HG02798 (cell line): ENCODE results near the gene CCDC186.
"Not testable (repeated sequence)": the region's sequence is repeated elsewhere in the genome, so short reads cannot be mapped to it uniquely, and the experiment has no call there.

Experiments
- ATAC-seq: cut with Tn5 transposase; IDR thresholded peaks from one replicate; pipeline ENCODE4 v1.9.1; 2021; ENCODE audit warnings: mild to moderate bottlenecking; ENCODE audit not compliant: unreplicated experiment, poor library complexity

CCDC186 gene

GRCh38 chr10:114175667-114176066 lies 1.7 kb upstream of the CCDC186 start:
- ATAC-seq: no peak

DNA sequence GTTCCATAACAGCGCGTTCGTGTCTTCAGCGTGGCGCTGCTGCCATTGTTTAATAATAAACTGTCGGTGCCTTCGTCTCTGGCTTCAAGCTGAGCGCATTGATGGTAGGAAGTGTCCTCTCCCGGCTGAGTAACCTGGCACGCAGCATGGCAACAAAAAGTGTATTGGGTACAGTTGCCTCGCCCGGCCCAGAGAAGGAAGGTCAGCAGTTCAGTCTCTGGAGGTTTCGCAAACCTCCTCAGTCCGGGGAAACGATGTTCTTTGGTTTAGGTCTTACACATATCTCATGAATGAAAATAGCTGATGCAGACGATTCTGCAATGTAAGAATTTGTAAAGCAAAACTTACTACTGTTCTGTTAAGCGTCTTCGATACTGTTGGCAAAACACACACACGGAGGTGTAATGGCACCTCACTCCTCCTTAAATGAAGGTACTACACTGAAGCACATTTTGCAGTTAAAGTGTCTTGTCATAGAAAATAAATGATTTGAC lies 739 bp upstream of the CCDC186 start:
- peak; percentile 6 for ATAC-seq

DNA sequence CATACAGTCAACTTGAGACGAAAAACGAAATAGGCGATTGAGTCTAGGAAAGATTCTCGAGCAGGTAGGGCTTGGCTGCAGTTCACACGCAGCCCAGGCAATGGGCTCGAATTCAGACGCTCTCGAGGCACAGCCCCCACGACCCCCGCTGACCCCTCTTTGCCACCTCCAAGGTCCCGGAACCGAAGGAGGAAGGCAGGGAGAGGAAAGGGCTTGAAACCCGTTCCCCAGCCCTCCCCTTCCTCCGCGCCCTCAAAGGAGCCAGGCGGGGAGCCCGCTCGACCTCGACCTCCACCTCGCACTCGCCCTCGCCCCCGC lies 441 bp downstream of the CCDC186 start:
- no peak for ATAC-seq

GRCh38 chr10:114172776-114173602 lies 1.0 kb downstream of the CCDC186 start:
- ATAC-seq: no peak

DNA sequence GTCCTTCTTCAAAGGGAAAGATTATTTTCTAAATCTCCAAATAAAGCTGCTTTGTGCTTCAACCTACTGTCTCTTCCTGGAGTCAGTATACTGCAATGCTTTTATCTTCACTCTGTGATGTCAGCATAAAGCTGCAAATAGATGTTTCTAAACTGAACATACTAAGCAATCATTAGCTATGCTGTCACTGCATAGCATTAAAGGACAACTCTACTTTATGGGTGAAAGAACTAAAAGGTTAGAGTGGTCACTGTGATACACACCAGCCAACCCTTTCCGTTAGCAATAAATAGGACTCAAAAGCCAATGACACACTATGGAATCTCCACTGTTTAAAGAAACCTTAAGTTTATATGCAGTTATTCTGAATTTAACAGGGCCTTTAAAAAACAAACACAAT lies 1.8 kb downstream of the CCDC186 start:
- ATAC-seq: no peak

DNA sequence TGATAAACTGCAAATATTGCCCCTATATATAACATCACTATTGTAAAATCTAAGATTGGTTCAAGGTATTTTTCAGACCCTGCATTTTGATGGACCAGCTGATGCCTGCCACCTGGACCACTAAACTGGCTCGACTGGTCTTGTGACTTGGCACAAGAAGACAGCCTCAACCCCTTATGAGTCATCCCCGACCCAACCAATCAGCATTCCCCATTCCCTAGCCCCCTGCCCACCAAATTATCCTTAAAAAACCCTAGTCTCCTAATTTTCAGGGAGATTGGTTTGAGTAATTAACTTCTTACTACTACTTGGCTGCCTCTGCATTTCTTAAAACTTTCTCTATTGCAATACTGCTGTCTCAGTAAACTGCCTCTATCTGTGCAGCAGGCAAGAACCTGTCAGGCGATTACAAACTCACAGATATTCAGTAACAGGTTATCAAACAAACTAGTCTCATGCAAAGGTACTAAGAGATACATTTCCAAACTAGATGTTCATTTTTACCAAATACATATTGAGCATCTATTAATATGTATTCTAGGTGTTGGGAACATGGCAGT lies 5.5 kb downstream of the CCDC186 start:
- no peak for ATAC-seq

DNA sequence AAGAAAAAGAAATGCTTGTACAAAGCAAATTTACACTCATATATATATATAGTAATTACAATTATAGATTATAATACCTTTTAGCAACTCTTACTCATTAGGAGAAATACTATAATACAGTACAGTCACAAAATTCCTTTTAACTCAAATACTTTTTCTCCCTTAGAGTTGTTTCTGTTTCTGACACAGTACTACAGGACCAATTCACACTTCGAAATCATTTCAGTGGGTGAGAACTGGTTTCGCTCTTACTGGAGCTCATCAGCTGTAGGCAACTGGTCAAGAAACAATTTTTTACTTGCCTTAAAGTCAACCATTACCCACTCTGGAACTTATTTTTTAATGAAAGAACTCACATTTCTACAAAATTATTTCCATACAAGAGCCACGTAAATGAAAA lies 6.0 kb downstream of the CCDC186 start:
- peak; percentile 48 for ATAC-seq

DNA sequence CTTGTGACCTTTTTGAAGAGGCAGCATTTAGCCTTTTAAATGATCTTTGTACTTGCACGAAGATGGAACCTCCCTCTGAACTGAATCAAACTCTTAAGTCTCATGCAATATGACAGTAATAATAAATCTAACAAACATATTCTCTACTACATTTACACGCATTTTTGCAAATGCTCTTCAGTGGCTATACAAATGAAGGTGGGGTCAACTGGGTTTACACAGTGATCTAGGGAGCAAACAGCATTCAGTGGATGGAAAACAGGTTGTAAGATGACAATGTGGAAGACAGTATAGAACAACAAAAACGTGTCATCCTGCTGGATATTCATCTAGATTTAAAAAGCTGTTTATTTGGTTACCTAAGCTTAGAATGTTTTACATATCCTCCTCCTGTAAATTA lies 7.5 kb downstream of the CCDC186 start:
- no peak for ATAC-seq

- no peak for ATAC-seq
Measured at GRCh38 chr10:114166043-114166442, 8.0 kb downstream of the CCDC186 start.

GRCh38 chr10:114163062-114163461 lies 10.9 kb downstream of the CCDC186 start:
- no peak for ATAC-seq

GRCh38 chr10:114157912-114158311 lies 16.1 kb downstream of the CCDC186 start:
- no peak for ATAC-seq

- no peak for ATAC-seq
Measured at GRCh38 chr10:114151892-114152291, 22.1 kb downstream of the CCDC186 start.

DNA sequence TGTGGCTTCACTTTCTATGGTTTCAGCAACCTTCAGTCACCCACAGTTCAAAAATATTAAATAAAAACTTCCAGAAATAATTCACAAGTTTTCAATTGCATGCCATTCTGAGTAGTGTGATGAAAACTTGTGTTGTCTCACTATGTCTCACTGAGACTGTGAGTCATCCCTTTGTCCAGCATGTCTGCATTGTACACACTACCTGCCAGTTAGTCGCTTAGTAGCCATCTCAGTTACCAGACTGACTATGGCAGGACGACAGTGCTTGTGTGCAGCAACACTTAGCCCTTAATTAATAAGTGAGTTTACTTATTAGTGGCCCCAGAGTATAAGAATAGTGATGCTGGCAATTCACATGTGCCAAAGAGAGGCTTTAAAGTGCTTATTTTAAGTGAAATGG lies 22.5 kb downstream of the CCDC186 start:
- ATAC-seq: no peak

DNA sequence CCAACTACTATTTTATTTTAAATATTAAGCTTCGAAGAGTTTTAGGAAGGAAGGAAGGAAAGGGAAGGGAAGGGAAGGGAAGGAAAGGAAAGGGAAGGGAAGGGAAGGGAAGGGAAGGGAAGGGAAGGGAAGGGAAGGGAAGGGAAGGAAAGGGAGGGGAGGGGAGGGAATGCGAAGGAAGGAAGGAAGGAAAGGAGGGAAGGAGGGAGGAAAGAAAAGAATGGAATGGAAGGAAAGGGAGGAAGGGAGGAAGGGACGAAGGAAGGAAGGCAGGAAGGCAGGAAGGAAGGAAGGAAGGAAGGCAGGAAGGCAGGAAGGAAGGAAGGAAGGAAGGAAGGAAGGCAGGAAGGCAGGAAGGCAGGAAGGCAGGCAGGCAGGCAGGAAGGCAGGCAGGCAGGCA lies 24.5 kb downstream of the CCDC186 start:
- not testable (repeated sequence) for ATAC-seq

DNA sequence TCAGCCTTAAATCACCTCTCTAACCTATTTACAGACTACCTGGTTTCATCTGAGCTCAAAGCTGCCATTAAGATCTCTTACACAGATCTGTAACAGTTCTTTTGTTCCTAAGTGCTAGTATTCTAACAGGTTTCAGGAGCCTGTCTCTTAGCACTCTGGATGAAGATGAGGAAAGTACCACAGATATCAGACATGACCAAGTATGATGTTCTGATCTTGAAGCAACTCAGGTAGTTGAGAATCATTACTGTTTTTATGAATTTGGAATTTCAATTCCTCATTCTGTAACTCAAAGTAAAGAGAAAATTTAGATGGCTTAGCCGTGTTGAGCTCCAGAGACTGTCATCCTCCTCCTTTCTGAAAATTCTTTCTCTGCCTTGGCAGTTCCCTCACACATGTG lies 30.8 kb downstream of the CCDC186 start:
- ATAC-seq: no peak

GRCh38 chr10:114142018-114142417 lies 32.0 kb downstream of the CCDC186 start:
- no peak for ATAC-seq

GRCh38 chr10:114140827-114141226 lies 33.2 kb downstream of the CCDC186 start:
- ATAC-seq: not testable (repeated sequence)

DNA sequence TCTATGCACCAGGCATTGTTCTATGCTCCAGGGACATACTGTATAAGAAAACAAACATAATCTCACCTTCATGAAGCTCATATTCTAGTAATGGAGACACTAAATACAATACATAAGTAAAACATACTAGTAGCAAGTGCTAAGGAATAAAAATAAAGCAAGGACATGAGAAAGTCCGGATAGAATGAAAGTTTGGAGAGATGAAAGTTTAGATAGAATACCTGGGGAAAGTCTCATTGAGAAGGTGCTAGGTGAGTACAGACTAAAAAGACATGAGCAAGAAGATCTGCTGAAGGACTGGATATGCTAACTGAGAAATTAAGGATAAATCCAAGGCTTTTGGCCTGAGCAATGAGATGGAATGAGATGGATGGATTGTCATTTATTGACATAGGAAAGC lies 34.0 kb downstream of the CCDC186 start:
- ATAC-seq: no peak

DNA sequence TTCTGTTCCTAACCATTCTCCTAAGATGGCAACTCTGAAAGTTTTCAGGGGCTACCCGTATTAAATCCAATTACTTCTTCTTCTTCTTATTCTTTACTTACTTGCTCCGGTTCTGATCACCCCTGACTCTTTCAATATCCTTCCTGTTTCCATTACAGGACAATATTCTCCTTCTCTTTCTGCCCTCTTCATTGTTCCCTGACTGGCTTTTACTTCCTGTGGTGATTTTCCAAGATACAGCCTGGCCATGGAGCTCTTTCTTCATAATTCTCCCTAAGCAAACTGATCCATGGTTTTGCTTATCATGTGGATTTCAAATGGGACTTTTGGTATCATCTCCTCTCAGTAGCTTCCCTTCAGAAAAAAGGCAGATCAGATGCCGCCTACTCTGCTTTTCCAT lies 35.4 kb downstream of the CCDC186 start:
- no peak for ATAC-seq

DNA sequence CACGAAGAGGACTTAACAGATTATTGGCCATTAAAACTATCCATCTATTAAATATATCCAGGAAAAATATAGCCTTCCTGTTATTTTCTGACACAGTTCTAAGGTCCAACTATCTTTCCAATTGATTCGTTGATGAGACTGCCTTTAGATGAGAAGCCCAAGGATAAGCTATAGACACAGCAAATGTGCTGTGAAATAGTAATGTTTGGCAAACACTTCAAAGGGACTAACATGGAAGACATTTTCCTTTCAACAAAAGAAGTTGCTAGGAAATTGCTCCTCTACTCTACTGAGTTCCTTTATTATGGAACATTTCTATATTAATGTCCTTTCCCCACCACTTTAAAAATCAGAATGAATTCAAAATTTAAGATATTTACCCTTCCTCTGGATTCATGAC lies 38.5 kb downstream of the CCDC186 start:
- ATAC-seq: no peak

DNA sequence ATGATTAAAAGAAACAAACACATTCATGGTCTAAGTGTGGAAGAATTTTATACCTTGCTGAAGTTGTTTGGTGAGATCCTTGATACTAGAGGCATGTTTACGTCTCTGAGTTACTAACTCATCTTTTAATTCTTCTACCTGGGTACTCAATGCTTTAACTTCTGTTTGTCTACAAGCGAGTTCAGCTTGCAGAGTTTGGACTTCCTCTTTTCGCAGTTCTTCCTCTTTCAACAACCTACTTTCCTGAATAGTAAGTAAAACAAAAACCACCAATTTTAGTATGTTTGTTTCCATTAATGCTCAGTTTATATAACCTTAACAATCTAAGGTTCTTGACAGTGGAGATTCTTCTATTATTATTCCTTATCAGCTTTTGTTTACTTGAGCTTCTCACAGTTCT lies 42.9 kb downstream of the CCDC186 start:
- peak; percentile 60 for ATAC-seq

- no peak for ATAC-seq
Measured at GRCh38 chr10:114121031-114121430, 53.0 kb downstream of the CCDC186 start.
